Thyroid gland (tissue), 4 donors: ENCODE measurements around the gene SUCLG2.

Experiments used
- CTCF ChIP-seq, 6 experiments: fragments of 200-600 bp in 3 of 6; fragments of 450-650 bp in 3 of 6; sonication (generic) in 3 of 6; IDR thresholded peaks; one replicate each; pipeline ENCODE4 v1.5.1; 2016 to 2019; ENCODE audit warnings: antibody characterized with exemption in 6 of 6, mild to moderate bottlenecking in 2 of 6, inconsistent platforms in 1 of 6, moderate library complexity in 1 of 6
- POLR2A ChIP-seq, 2 donors: fragments of 450-650 bp; IDR thresholded peaks; one replicate each; pipeline ENCODE4 v1.6.1; 2017; ENCODE audit warnings: antibody characterized with exemption in 2 of 2, mild to moderate bottlenecking in 2 of 2, moderate library complexity in 1 of 2

GRCh38 chr3:67401921-67402320 lies 252.5 kb downstream of the SUCLG2 start:
- TF ChIP-seq CTCF (IDR thresholded peaks at IDR 0.05) (no peak), POLR2A (IDR thresholded peaks at IDR 0.05) (no peak)
